Pancreas (tissue), 10 donors: ENCODE measurements around the gene ASIC3. TPM values are rescaled to one million over a fixed set of nuclear protein-coding genes. Genes with fewer than 3 reads are reported as not detected.

Experiments
- ATAC-seq, 4 donors: fragments of 200-7000 bp; cut with Tn5 transposase; one replicate each; pipeline versions ENCODE4 v1.8.0 to v1.9.1; 2020; ENCODE audit warnings: mild to moderate bottlenecking in 4 of 4, moderate library complexity in 4 of 4
- DNase-seq, 6 donors: peaks; one replicate each; pipeline ENCODE4 v3.0.0-alpha.2; 2020
- FAIRE-seq: peaks from 2 replicates; lab custom pipeline; 2012; peaks lifted over from hg19 to GRCh38; lab: Jason Lieb, UNC
- H3K27ac ChIP-seq, 4 donors: fragments of 200-600 bp; sonication (generic); 1 replicate in 3 of 4; 2 replicates in 1 of 4; pipeline versions ENCODE4 v1.5.0 to v1.8.0; 2020
- H3K27me3 ChIP-seq, 4 donors: fragments of 200-600 bp; one replicate each; pipeline ENCODE4 v1.8.0; 2021
- H3K36me3 ChIP-seq, 3 donors: fragments of 200-600 bp; sonication (generic) in 1 of 3; one replicate each; pipeline versions ENCODE4 v1.5.0 to v1.8.0; 2020 to 2021
- H3K4me1 ChIP-seq, 3 donors: fragments of 200-600 bp; one replicate each; pipeline ENCODE4 v1.8.0; 2021
- H3K4me3 ChIP-seq, 4 donors: fragments of 200-600 bp; sonication (generic) in 2 of 4; one replicate each; pipeline versions ENCODE4 v1.5.0 to v1.8.0; 2020 to 2021
- H3K9me3 ChIP-seq, 4 donors: fragments of 200-600 bp; one replicate each; pipeline ENCODE4 v1.8.0; 2021
- CTCF ChIP-seq, 4 donors: fragments of 200-600 bp; sonication (generic) in 3 of 4; IDR thresholded peaks; one replicate each; pipeline versions ENCODE4 v1.5.0 to v1.8.0; 2021; ENCODE audit warnings: antibody characterized with exemption in 4 of 4
- WGBS, 2 donors: extraction: QIAGEN DNeasy Blood & Tissue Kit; methylation state at CpG; one replicate each; pipeline ENCODE4 v1.1.7; 2013; 5-methylcytosine and 5-hydroxymethylcytosine counted together
- intact Hi-C, 3 donors: fragments of 100-400 bp; cut with DNase I; formaldehyde crosslinking; loops; one replicate each; pipeline versions ENCODE4 v1.11.1 to v1.14.2; 2022
- polyA plus RNA-seq, 2 donors: library from polyadenylated mRNA; stranded (reverse); fragments of 200-250 nt; gene quantifications; one replicate each; pipeline ENCODE4 v1.2.3, GENCODE V29; 2013
- total RNA-seq, 6 donors: library from RNA; stranded (reverse); fragmentation: NEBNext Ultra II Directional in 4 of 6; extraction: Animal tissue kit (Norgen Biotek cat#: 25700) in 4 of 6; gene quantifications; one replicate each; pipeline versions ENCODE4 v1.2.1 to v1.2.4, GENCODE V29; 2021 to 2023
- donor health status: healthy with polysubstance abuse.
- donor health status: DM: no; HTN: no; CAD: no; lungs with moderate emphysema.
- donor health status: DM: no; HTN: no; CAD: no.
- donor health status: control.
- donor health status: control.
- donor health status: Bipolar disorder and iron deficiency.
- donor health status: DM: yes; HTN: yes; CAD: no.
- donor health status: DM: no; HTN: no; CAD: no.
- donor health status: DM: no; HTN: no; CAD: no.
- donor health status: DM: yes; HTN: yes; CAD: no.

The ASIC3 gene
- 1 to 10 TPM in 1 of 6 donors, under 1 TPM in 5; 0.47 to 2.1 (median 0.71) TPM for total RNA-seq
- 1 to 10 TPM; 7.0 to 8.7 TPM for polyA plus RNA-seq

DNA sequence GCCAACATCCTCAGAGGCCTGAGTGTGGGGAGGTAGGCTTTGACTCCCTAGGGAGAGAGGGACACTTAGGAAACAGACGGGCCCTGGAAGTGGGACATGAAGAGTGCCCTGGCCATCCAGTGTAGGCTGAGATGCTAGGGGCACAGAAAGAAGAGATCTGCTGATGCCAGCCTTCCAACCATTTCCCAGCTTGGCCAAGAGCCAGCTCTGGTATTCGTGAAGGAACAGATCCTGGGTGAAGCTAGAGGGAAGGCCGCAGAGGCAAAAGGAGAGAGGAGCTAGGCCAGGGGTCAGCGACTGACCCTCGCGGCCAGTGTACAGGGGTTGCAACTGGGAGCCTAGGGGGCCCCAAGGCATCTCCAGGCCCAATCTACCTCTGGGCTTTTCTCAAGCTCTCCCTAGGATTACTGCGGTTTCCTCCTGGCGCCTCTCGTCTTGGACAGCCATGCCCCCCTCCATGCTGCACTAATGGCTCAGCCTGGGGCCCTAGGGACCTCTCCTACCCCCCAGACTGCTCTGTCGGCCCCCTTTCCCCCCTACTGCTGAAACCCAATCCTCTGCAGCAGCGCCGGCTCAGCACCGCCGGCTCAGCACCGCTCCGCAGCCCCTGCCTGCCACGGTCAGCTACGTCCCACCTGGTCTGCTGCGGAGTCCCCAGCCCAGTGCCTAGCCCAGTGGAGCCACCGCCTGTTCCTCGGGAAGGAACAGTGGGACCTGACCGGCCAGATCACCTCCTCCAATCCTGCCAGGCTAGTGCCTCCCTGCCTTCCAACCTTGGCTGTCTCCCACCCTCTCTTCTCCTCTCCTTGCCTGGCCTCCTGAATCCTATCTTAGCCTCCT, at the start of gene ASIC3:
ASIC3 (plus strand) TSS at position 556 of the 840 bp plus-strand sequence. CDS start 355 bp downstream, outside the sequence.
- Histone ChIP-seq H3K27ac (no peak within 1 kb of the TSS), H3K9me3 (no peaks in the 10 kb centered on the region), H3K36me3 (no peaks in the 10 kb centered on the region), H3K27me3 (no peaks in the 10 kb centered on the region), H3K4me3 (no peak within 1 kb of the TSS), H3K4me1 (peaks cover 0 to 4% (median 0%) of the 10 kb centered on the region in 3 donors)
- no peak for TF ChIP-seq CTCF (IDR thresholded peaks at IDR 0.05)
- DNase-seq (peak in 1 of 6 donors; percentile 72), FAIRE-seq (no peak), ATAC-seq (no peak)
- intact Hi-C loops, result no loop called here
- 71 to 78% methylated on average over 22 of the region's 22 CpGs for WGBS, 2 donors

DNA sequence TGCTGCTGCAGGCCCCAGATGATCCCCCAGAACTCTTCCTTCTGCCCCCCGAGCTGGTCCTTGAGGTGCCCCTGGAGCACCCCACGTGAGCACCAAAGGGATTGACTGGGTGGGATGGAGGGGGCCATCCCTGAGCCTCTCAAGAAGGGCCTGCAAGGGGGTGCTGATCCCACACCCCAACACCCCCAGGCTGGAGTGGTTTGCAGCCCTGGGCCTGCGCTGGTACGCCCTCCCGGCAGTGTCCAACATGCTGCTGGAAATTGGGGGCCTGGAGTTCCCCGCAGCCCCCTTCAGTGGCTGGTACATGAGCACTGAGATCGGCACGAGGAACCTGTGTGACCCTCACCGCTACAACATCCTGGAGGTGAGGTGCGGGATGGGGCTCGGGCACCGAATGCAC, 49.3 kb upstream of the ASIC3 start:
- Histone ChIP-seq H3K27ac (no peak overlapping the region), H3K36me3 (no peaks in the 10 kb centered on the region), H3K4me1 (no peaks in the 10 kb centered on the region), H3K27me3 (no peaks in the 10 kb centered on the region), H3K4me3 (no peak overlapping the region), H3K9me3 (no peaks in the 10 kb centered on the region)
- 75 to 84% methylated on average over 12 of the region's 12 CpGs for WGBS, 2 donors
- intact Hi-C loops, result loop anchor here in 1 of 3 donors (10.0 kb wide), 1 partner anchor 104 kb away; no protein-coding TSS in a partner anchor
- FAIRE-seq (no peak), DNase-seq (peak in 1 of 6 donors; percentile 60), ATAC-seq (no peak)
- no peak for TF ChIP-seq CTCF (IDR thresholded peaks at IDR 0.05)

DNA sequence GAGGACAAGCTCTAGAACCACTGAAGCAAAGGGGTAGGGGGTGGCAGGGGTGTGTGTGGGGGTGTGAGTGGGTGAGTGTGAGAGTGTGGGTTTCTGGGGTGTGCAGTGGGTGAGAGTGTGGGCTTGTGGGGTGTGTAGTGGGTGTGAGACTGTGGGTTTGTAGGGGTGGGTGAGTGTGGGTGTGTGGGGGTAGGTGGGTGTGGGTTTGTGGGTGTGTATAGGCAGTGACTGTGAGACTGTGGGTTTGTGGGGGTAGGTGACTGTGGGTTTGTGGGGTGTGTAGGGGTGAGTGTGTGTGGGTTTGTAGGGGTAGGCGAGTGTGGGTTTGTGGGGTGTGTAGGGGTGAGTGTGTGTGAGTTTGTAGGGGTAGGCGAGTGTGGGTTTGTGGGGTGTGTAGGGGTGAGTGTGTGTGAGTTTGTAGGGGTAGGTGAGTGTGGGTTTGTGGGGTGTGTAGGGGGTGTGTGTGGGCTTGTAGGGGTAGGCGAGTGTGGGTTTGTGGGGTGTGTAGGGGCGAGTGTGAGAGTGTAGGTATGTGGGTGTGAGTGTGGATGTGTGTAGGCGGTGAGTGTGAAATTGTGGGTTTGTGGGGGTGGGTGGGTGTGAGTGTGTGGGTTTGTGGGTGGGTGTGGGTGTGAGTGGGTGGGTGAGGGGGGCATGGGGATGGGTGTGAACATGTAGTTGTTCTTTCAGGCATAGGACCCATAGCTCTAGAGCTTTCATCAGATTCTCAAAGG, 48.7 kb upstream of the ASIC3 start:
- Histone ChIP-seq H3K27ac (no peak overlapping the region), H3K4me1 (no peaks in the 10 kb centered on the region), H3K27me3 (no peaks in the 10 kb centered on the region), H3K9me3 (no peaks in the 10 kb centered on the region), H3K4me3 (no peak overlapping the region), H3K36me3 (no peaks in the 10 kb centered on the region)
- no peak for ATAC-seq
- TF ChIP-seq CTCF (IDR thresholded peaks at IDR 0.05), result no peak
- no peak for FAIRE-seq
- intact Hi-C loops, result loop anchor here in 1 of 3 donors (10.0 kb wide), 1 partner anchor 105 kb away; no protein-coding TSS in a partner anchor
- WGBS, 2 donors, result 80% methylated on average over 5 of the region's 5 CpGs
- DNase-seq, result no peak

GRCh38 chr7:151000897-151001495, 47.3 kb upstream of the ASIC3 start:
- Histone ChIP-seq H3K27me3 (no peaks in the 10 kb centered on the region), H3K4me1 (no peaks in the 10 kb centered on the region), H3K4me3 (no peak overlapping the region), H3K27ac (no peak overlapping the region), H3K36me3 (no peaks in the 10 kb centered on the region), H3K9me3 (no peaks in the 10 kb centered on the region)
- intact Hi-C loops, result no loop called here
- DNase-seq, result no peak
- no peak for FAIRE-seq
- no peak for ATAC-seq
- 86 to 88% methylated on average over 12 to 13 of the region's 13 CpGs for WGBS, 2 donors
- no peak for TF ChIP-seq CTCF (IDR thresholded peaks at IDR 0.05)
